HepG2 (cell line): ENCODE results near the gene EIF2AK2. TPM values are rescaled to one million over a fixed set of nuclear protein-coding genes. Genes with fewer than 3 reads are reported as not detected.

Experiments used
- ATAC-seq: fragments of 200-7000 bp; cut with Tn5 transposase; 3 replicates; pipeline ENCODE4 v1.9.1; 2020; ENCODE audit warnings: mild to moderate bottlenecking, moderate library complexity
- BruUV-seq: library from RNA; stranded (reverse); fragments of 400-500 nt; replicated peaks from 2 replicates; lab custom pipeline; 2021; lab: Mats Ljungman, UMichigan
- CTCF ChIA-PET: fragments of 300-600 bp; formaldehyde crosslinking; extraction: SDS; loops from one replicate; lab custom pipeline; 2021; ENCODE audit warnings: low total read pairs, inconsistent platforms, low intra/inter-chr PET ratio; lab: Yijun Ruan, JAX
- POLR2A ChIA-PET: fragments of 350-600 bp; sonication (Branson Sonifier 250); formaldehyde crosslinking; loops from one replicate; lab custom pipeline; 2020; ENCODE audit warnings: antibody characterized with exemption, inconsistent platforms; lab: Yijun Ruan, JAX
- DNase-seq: peaks from one replicate; pipeline ENCODE4 v3.0.0-alpha.2; 2015; ENCODE audit warnings: low spot score
- FAIRE-seq: peaks from 3 replicates; lab custom pipeline; 2011; peaks lifted over from hg19 to GRCh38; lab: Jason Lieb, UNC
- H2AFZ ChIP-seq: one replicate; pipeline ENCODE4 v1.6.1; 2011; ENCODE audit warnings: low read length, inconsistent platforms
- H3K27ac ChIP-seq: fragments of 300-600 bp; 3 replicates; pipeline ENCODE4 v1.8.0; 2011; ENCODE audit warnings: mixed run types, mild to moderate bottlenecking, mixed read lengths, low read length, inconsistent platforms; ENCODE audit not compliant: insufficient read depth; ENCODE audit errors: extremely low read length
- H3K27me3 ChIP-seq, 2 experiments: fragments of 200-600 bp in 1 of 2; 2 replicates in 1 of 2; 3 replicates in 1 of 2; pipeline versions ENCODE4 v1.6.0 to v1.8.0; 2011; ENCODE audit warnings: low read length in 2 of 2, mild to moderate bottlenecking in 2 of 2, moderate library complexity in 2 of 2, inconsistent platforms in 1 of 2; ENCODE audit not compliant: insufficient read depth in 2 of 2, control insufficient read depth in 1 of 2
- H3K36me3 ChIP-seq, 2 experiments: fragments of 200-600 bp in 1 of 2; replicated peaks in 1 of 2; 2 replicates in 1 of 2; 3 replicates in 1 of 2; pipeline versions ENCODE4 v1.5.1 to v1.8.0; 2011; ENCODE audit warnings: low read length in 2 of 2, inconsistent platforms in 1 of 2; ENCODE audit not compliant: insufficient read depth in 2 of 2, control insufficient read depth in 1 of 2
- H3K4me1 ChIP-seq: 2 replicates; pipeline ENCODE4 v1.5.1; 2012; ENCODE audit warnings: low read length, inconsistent platforms; ENCODE audit not compliant: insufficient read depth
- H3K4me2 ChIP-seq: 2 replicates; pipeline ENCODE4 v1.6.0; 2011; ENCODE audit warnings: low read depth, low read length, inconsistent platforms
- H3K4me3 ChIP-seq, 3 experiments: fragments of 200-600 bp in 1 of 3; sonication (generic), shearing (Covaris generic) in 1 of 3; replicated peaks in 1 of 3; 2 replicates each; pipeline ENCODE4 v1.5.1; 2011 to 2016; ENCODE audit warnings: low read length in 3 of 3, inconsistent platforms in 2 of 3, low read depth in 2 of 3, mild to moderate bottlenecking in 2 of 3, control low read depth in 1 of 3, mixed read lengths in 1 of 3; ENCODE audit not compliant: insufficient read depth in 1 of 3
- H3K79me2 ChIP-seq: one replicate; pipeline ENCODE4 v1.6.1; 2011; ENCODE audit warnings: low read length, inconsistent platforms; ENCODE audit not compliant: insufficient read depth
- H3K9ac ChIP-seq: 2 replicates; pipeline ENCODE4 v1.6.0; 2011; ENCODE audit warnings: mild to moderate bottlenecking, low read depth, low read length, inconsistent platforms; ENCODE audit not compliant: insufficient read depth
- H3K9me3 ChIP-seq: 2 replicates; pipeline ENCODE4 v1.5.1; 2012; ENCODE audit warnings: mild to moderate bottlenecking, low read length
- H4K20me1 ChIP-seq: 2 replicates; pipeline ENCODE4 v1.6.0; 2011; ENCODE audit warnings: inconsistent platforms, mild to moderate bottlenecking, low read length, moderate library complexity; ENCODE audit not compliant: insufficient read depth
- CREB1 ChIP-seq, 2 experiments: fragments of 450-650 bp in 1 of 2; IDR thresholded peaks; 2 replicates each; pipeline ENCODE4 v1.6.1; 2016 to 2017; ENCODE audit warnings: control low read depth in 1 of 2, mild to moderate bottlenecking in 1 of 2, missing compliant biosample characterization in 1 of 2, missing genetic modification characterization in 1 of 2
- NFE2 ChIP-seq: sonication (generic); formaldehyde crosslinking; IDR thresholded peaks from 2 replicates; pipeline ENCODE4 v1.4.0; 2020; ENCODE audit warnings: missing genetic modification reagents
- NR1H2 ChIP-seq: sonication (generic); formaldehyde crosslinking; IDR thresholded peaks from 2 replicates; pipeline ENCODE4 v1.8.1; 2022; ENCODE audit warnings: low read depth, missing genetic modification reagents, borderline replicate concordance
- NRL ChIP-seq: sonication (generic); formaldehyde crosslinking; IDR thresholded peaks from 2 replicates; pipeline ENCODE4 v1.5.0; 2020; ENCODE audit warnings: missing genetic modification reagents, mild to moderate bottlenecking, moderate library complexity, borderline replicate concordance
- TSC22D2 ChIP-seq: sonication (generic); formaldehyde crosslinking; IDR thresholded peaks from 2 replicates; pipeline ENCODE4 v1.5.1; 2020; ENCODE audit warnings: missing genetic modification reagents, mild to moderate bottlenecking, borderline replicate concordance
- ZBED4 ChIP-seq: sonication (generic); formaldehyde crosslinking; IDR thresholded peaks from 2 replicates; pipeline ENCODE4 v1.4.0; 2020; ENCODE audit warnings: missing genetic modification reagents, borderline replicate concordance
- ZNF253 ChIP-seq: sonication (generic); formaldehyde crosslinking; IDR thresholded peaks from 2 replicates; pipeline ENCODE4 v1.8.0; 2022; ENCODE audit warnings: mild to moderate bottlenecking, missing genetic modification reagents, borderline replicate concordance
- ZNF329 ChIP-seq: sonication (generic); formaldehyde crosslinking; IDR thresholded peaks from 2 replicates; pipeline ENCODE4 v1.9.0; 2021; ENCODE audit warnings: low read depth, mild to moderate bottlenecking, missing genetic modification reagents
- ZNF530 ChIP-seq: sonication (generic); formaldehyde crosslinking; IDR thresholded peaks from 2 replicates; pipeline ENCODE4 v1.5.0; 2020; ENCODE audit warnings: low read depth, mild to moderate bottlenecking, missing genetic modification reagents
- ZNF652 ChIP-seq: IDR thresholded peaks from 2 replicates; pipeline ENCODE4 v1.6.1; 2016; ENCODE audit warnings: low read depth, borderline replicate concordance
- ZNF737 ChIP-seq: sonication (generic); formaldehyde crosslinking; IDR thresholded peaks from 2 replicates; pipeline ENCODE4 v1.5.0; 2020; ENCODE audit warnings: missing genetic modification reagents, mild to moderate bottlenecking, borderline replicate concordance
- WGBS: methylation state at CpG from one replicate; pipeline ENCODE4 v1.1.6; 2017; ENCODE audit warnings: low lambda C conversion rate; 5-methylcytosine and 5-hydroxymethylcytosine counted together
- in situ Hi-C: cut with HindIII; loops from 2 replicates; pipeline ENCODE4 v1.10.0; 2017; ENCODE audit warnings: low pct_unique_long_range_greater_than_20kb; ENCODE audit not compliant: extremely low pct_ligation_motif_present
- intact Hi-C: fragments of 100-400 bp; cut with micrococcal nuclease; formaldehyde crosslinking; loops from one replicate; pipeline ENCODE4 v1.10.0; 2022; ENCODE audit not compliant: unreplicated experiment
- polyA plus RNA-seq, 8 experiments: library from polyadenylated mRNA; depleted of rRNA in 3 of 8; stranded (reverse) in 7 of 8; unstranded in 1 of 8; fragments of >200 nt; fragmentation: Illumina TruSeq in 4 of 8; extraction: Trizol in 4 of 8; gene quantifications; 2 replicates each; pipeline versions ENCODE4 v1.2.1 to v1.2.3, GENCODE V29; 2011 to 2016; ENCODE audit warnings: low read depth in 4 of 8, missing spikeins in 1 of 8, mixed read lengths in 1 of 8; ENCODE audit not compliant: insufficient read depth in 1 of 8
- total RNA-seq, 5 experiments: library from RNA; depleted of rRNA; stranded (reverse); fragments of >200 nt; fragmentation: Illumina TruSeq; extraction: Trizol; gene quantifications; 2 replicates each; pipeline ENCODE4 v1.2.3, GENCODE V29; 2016; ENCODE audit warnings: low read depth in 1 of 5
- TF ChIP-seq, protein P1 (sequence below): sonication (generic); formaldehyde crosslinking; IDR thresholded peaks from 2 replicates; pipeline ENCODE4 v1.4.0; 2020; ENCODE audit warnings: missing genetic modification reagents, borderline replicate concordance
- TF ChIP-seq, protein P2 (sequence below): sonication (generic); formaldehyde crosslinking; IDR thresholded peaks from 2 replicates; pipeline ENCODE4 v1.4.0; 2020; ENCODE audit warnings: missing genetic modification reagents

EIF2AK2 gene
- total and polyA plus RNA-seq, 2 of the 13 experiments (the other 11 are each of a cell fraction or from before 2014, with no cell fraction given) = 10.2 to 26.1 TPM

- TF ChIP-seq NFE2 = no peak
- TF ChIP-seq ZBED4 (CRISPR knock-in tag) = no peak
- TF ChIP-seq ZNF530 (CRISPR knock-in tag) = no peak
- TF ChIP-seq ZNF652 (CRISPR knock-in tag) = no peak
- no peak for TF ChIP-seq NRL (CRISPR knock-in tag)
Observed at GRCh38 chr2:37198681-37199065, 41.9 kb upstream of the EIF2AK2 start (continued).

DNA sequence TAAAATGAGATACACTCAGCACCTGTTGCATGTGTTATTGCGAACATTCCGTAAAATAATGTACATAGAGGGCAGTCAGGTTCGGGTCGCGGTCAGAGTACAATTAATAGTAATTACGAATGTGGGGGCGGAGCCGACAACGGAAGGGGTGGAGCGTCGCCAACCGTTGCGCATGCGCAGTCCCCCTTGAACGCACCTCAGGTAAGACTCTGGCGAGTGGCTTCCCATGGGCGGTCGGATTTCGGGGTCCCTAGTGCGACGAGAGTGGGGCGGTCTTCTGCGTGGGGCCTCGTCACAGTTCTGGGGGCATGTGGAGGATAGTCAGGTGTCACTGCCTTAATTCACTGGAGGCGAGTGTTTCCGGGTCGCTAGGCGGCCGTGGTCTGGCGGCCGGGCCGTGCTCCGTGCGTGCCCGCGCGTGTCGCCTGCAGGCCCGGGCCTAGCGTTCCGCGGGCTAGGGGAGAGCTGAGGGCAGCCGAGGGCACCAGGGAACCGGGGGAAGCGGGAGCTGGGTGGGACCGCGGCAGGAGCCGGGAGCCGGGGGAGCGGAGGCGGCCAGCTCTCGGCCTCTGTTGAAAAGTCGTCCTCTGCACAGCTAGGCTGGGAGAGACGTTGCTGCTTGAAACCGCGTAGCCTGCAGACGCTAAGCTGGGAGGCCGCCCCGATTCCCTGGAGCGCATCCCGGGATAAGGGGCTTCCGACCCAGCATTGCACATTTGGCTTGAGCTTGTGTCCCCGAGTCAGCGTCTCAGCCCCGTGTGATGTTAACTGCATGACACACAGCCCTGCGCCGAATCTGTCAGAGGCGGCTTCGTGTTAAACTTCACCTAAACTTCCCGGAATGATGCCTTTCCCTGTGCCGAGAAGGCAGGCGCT lies 39.8 kb upstream of the EIF2AK2 start, which contains the start of gene CEBPZOS:
Gene CEBPZOS, plus strand, starts transcription at position 177 of the 876 bp plus-strand sequence. CDS start 3,209 bp downstream, outside the sequence.
- Histone ChIP-seq H3K79me2 (peaks cover 38% of the 10 kb centered on the region), H3K9ac (peak within 1 kb of the TSS; percentile 90), H3K27ac (peak within 1 kb of the TSS; percentile 70), H3K9me3 (no peaks in the 10 kb centered on the region), H4K20me1 (no peaks in the 10 kb centered on the region; the same call in 1 of the 2 replicates), H3K4me2 (peak within 1 kb of the TSS; percentile 92), H3K36me3 (peaks cover 3 to 17% of the 10 kb centered on the region in 2 experiments; a peak in 4 of 5 replicates), H3K4me1 (peaks cover 34% of the 10 kb centered on the region), H3K4me3 (peak within 1 kb of the TSS; percentile 78 to 91 (median 90)), H3K27me3 (peaks cover 2 to 3% of the 10 kb centered on the region in 2 experiments; a peak in 1 of 5 replicates), H2AFZ (peak within 1 kb of the TSS; percentile 97)
- POLR2A ChIA-PET = interaction anchor here (0.7 to 2.5 kb wide), 8 partner anchors 10 to 112 kb away, joined by 3 to 14 read pairs (median 3); partner anchors contain the start of genes CEBPZ, EIF2AK2, GPATCH11 and HEATR5B
- FAIRE-seq (peak; percentile 83), DNase-seq (peak; percentile 80), ATAC-seq (peak; percentile 87)
- no TSS peak for BruUV-seq
- CTCF ChIA-PET = no interaction called here
- 1% methylated on average over 48 of the region's 72 CpGs for WGBS
- in situ Hi-C loops = no loop called here
- intact Hi-C loops = loop anchor here (2.0 kb wide), 3 partner anchors 28 to 40 kb away; partner anchors contain the start of genes CEBPZ, EIF2AK2 and NDUFAF7
- TF ChIP-seq TSC22D2 (CRISPR knock-in tag) (peak; percentile 75), CREB1 (IDR thresholded peaks at IDR 0.05) (peak; percentile 63), CREB1 (CRISPR knock-in tag; IDR thresholded peaks at IDR 0.05) (no peak), ZNF737 (peak; percentile 97), NR1H2 (CRISPR knock-in tag) (peak; percentile 96), ZNF329 (CRISPR knock-in tag) (peak; percentile 95), ZNF253 (peak; percentile 88)
- TF ChIP-seq, protein P1, sequence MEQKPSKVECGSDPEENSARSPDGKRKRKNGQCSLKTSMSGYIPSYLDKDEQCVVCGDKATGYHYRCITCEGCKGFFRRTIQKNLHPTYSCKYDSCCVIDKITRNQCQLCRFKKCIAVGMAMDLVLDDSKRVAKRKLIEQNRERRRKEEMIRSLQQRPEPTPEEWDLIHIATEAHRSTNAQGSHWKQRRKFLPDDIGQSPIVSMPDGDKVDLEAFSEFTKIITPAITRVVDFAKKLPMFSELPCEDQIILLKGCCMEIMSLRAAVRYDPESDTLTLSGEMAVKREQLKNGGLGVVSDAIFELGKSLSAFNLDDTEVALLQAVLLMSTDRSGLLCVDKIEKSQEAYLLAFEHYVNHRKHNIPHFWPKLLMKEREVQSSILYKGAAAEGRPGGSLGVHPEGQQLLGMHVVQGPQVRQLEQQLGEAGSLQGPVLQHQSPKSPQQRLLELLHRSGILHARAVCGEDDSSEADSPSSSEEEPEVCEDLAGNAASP (CRISPR knock-in tag) = peak; percentile 18
- TF ChIP-seq, protein P2, sequence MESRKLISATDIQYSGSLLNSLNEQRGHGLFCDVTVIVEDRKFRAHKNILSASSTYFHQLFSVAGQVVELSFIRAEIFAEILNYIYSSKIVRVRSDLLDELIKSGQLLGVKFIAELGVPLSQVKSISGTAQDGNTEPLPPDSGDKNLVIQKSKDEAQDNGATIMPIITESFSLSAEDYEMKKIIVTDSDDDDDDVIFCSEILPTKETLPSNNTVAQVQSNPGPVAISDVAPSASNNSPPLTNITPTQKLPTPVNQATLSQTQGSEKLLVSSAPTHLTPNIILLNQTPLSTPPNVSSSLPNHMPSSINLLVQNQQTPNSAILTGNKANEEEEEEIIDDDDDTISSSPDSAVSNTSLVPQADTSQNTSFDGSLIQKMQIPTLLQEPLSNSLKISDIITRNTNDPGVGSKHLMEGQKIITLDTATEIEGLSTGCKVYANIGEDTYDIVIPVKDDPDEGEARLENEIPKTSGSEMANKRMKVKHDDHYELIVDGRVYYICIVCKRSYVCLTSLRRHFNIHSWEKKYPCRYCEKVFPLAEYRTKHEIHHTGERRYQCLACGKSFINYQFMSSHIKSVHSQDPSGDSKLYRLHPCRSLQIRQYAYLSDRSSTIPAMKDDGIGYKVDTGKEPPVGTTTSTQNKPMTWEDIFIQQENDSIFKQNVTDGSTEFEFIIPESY (CRISPR knock-in tag) = no peak
